Measurements from ENCODE around the gene MEX3A.
A peak's percentile ranks its signal among the peaks of the same experiment; 100 is the strongest.
"Not testable (repeated sequence)": the region's sequence is repeated elsewhere in the genome, so short reads cannot be mapped to it uniquely, and the experiment has no call there.

The MEX3A gene

DNA sequence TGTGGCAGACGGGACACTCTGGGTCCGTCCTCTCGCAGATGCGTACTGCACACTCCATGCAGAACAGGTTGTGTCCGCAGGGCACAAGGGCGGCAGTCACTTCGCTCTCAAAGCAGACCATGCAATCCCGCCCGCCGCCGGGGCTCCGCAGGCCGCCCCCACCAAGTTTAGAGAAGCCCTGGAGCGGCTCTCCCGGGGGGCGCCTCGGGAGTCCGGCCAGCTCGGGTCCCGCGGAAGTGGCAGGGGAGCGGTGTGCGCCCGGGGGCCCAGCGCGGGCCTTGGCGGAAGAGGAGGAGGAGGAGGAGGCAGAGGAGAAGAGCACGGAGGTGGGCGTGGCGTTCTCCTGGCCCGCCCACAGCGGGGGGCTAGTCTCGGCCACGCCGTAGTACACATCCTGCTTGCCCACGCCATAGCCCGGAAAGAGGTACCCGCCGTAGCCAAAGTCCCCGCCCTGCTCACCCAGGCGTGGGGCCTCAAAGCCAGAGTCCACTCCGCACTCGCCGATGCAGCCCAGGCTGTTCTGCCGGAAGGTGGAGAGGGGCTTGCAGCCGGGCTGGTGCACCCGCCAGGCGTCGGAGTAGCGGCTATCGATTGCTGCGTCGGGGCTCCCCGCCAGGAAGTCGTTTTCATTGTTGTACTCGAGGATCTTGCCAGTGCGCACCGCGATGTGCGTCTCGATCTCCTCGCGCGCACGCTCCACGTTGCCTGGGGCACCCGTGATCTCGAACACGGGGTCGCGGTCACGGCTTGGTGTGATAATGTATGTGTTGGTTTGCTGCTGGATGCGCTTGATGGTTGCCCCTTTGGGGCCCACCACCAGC lies 5.4 kb downstream of the MEX3A start:
- DNase-seq = no peak

DNA sequence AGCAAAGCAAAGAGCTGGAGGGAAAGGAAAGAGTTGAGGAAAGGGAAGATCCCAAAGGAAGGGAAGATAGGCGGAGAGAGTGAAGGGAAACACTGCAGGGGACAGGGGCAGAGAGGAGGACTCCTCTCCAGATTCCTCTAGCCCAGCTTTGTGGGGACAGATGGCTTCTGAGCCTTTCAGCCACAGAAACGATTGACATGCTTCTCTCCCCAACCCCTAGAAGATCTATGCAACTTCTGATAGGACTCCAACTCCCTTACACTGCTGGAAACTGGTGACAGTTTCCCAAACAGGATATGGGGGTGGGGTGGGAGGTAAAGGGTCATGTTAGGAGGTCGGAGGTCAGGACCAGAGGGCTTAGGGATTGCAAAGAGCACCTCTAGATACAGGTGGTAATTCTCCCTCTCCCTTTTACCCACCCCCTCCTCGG lies 6.5 kb downstream of the MEX3A start:
- DNase-seq = no peak

DNA sequence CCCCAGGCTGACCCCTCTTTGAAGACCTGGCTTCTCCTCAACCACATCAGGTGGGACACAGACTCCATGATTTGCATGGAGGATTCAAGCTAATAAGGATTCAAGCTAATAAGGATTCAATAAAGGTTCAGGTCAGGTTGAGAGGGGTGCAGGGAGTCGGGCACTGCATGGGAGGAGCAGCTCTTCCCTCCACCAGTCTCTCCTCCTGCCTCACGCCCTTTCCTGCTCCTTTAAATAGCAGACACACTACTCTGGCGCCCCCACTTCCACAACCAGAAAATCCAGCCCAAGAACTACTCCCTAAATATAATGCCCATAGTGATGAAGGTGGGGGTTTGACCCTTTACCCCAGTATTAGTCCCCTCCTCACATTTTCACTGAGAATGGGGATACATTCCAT lies 7.1 kb downstream of the MEX3A start:
- no peak for DNase-seq

DNA sequence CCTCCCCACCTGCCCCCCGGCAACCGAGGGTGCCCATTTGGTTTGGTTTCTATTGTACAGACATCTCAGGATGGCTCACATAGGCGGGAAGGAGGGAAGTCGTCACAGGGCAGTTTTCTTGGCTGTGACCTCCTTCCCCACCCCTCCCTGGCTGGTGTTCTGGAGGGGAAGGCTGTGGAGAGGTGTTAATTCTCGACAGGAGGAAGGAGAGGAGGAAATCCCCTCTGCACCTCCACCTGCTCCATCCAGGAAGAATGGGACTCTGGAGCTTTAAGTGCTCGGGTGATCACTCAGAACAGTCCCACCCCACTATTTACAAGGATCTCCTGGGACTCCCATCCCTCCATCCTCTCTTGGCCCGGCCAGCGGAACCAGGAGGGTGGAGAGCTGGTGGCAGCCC lies 7.6 kb downstream of the MEX3A start:
- DNase-seq = no peak

DNA sequence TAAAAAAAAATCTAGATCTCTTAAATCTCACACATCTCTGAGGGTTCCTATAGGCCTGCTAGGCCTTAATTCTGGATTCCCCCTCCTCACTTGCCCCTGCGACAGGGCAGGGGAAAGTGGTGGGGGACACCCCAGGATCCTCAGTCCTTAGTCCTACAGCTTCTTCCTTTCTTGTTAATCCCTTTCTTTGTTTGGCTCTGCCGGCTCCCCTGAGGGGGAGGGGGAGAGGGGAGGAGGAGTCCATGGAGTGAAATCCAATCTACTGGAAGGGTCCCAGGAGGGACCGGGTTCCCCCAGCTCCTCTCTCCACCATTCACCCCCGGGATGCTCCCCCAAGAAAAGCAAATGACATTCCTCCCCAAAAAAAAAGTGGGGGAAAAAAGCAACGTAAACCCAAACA lies 8.5 kb downstream of the MEX3A start:
- no peak for DNase-seq

DNA sequence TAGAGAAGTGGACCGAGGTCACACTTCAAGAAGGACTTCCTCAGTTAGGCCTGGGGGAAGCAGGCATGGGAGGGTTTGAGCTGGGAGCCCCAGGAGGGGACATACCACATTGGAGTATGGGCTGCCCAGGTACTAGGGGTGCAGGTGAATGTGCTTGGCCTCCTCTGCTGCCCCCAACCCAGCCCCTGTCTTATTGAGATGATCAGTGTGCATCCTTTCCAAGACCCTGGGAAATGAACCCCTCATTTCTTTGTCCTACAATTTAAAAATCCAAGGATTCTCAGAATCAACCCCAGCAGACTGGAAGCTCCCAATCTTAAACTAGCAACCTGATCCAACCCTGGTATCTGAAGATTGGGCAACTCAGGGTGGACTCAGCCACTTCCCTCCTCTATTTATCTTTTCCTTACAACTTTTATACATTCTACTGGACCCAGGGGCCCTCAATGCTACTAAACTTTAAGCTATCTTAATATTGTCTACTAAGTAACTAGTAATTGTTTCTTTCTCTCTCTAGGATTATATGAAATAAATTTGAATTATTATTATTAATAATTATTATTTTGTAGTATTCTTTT lies 9.1 kb downstream of the MEX3A start:
- no peak for DNase-seq

DNA sequence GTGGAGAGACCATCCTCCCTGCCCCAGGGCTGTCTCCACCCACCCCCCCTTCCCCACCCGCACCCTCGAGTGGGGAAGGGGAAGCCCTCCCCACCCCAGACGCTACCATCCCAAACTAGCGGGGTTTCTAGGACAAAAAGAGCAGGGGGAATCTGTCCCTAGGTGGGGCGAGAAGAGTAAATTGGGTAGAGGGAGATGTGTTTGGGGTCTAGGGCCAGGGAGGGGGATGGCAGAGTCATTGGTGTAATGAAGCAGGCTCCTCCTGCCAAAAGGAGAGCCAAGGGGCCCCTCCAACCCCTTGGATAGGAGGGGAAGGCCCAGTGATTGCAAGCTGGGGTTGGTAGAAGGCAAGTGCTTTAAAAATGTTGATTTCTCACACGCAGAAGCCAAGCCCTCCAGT lies 10.0 kb downstream of the MEX3A start:
- no peak for DNase-seq

DNA sequence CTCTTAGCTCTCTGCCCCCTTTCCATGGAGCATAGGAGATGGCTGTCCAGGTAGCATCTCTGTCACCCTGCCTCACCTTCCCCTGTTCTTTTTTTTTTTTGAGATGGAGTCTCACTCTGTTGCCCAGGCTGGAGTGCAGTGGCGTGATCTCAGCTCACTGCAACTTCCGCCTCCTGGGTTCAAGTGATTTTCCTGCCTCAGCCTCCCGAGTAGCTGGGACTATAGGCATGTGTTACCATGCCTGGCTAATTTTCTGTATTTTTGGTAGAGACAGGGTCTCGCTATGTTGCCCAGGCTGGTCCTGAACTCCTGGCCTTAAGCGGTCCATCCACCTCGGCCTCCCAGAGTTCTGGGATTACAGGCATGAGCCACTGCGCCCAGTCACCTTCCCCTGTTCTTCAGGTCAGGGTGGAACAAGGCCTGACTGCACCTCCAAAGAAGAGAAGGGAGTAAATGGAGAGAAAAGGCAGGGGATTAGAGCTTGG lies 10.9 kb downstream of the MEX3A start:
- not testable (repeated sequence) for DNase-seq

DNA sequence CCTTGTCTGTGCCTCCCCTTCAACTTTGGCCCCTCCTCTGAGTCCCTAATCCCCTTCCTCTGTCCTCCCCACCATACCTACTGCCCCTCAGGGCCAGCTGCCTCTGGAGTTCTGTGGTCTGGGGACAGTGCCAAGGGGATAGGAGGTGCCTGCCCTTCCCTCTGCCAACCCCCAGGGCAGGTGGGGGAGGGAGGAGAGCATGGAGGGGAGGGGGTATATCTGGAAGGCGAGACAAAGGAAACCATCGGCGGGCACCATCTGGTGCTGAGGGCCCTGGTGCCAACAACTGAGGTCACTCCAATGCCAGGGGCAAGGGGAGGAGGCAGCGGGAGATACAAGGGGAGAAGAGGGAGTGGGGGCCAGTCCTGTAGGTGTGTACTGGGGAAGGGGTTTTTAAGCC lies 11.7 kb downstream of the MEX3A start:
- DNase-seq = peak; percentile 87

DNA sequence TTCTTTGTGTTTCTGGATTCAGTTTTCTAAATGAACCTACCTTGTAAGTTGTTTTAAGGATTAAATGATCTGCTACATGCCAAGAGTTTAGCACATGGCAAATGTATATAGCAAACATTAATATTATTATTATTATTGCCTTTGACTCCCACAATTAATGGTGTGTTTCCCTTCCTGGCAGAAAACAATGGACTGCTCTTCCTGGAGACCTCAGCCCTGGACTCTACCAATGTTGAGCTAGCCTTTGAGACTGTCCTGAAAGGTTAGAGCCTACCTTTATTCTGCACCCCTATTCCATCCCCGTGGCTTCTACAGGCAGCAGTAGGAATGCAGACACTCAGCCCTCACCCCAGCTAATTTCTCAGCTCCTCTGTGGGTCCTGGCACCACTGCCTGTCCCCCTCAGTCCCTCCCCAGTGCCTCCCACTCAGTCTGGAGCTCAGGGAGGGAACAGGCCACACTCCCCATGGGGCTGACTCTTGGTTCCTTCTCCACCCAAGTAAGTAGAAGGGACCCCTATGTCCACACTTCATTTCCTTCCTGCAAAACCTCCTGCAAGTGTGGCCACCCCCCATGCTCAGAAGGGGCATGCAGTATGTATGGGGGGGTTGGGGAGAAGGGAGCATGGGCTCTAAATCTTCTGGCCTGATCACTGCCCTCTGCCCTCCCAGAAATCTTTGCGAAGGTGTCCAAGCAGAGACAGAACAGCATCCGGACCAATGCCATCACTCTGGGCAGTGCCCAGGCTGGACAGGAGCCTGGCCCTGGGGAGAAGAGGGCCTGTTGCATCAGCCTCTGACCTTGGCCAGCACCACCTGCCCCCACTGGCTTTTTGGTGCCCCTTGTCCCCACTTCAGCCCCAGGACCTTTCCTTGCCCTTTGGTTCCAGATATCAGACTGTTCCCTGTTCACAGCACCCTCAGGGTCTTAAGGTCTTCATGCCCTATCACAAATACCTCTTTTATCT lies 12.5 kb downstream of the MEX3A start:
- no peak for DNase-seq

DNA sequence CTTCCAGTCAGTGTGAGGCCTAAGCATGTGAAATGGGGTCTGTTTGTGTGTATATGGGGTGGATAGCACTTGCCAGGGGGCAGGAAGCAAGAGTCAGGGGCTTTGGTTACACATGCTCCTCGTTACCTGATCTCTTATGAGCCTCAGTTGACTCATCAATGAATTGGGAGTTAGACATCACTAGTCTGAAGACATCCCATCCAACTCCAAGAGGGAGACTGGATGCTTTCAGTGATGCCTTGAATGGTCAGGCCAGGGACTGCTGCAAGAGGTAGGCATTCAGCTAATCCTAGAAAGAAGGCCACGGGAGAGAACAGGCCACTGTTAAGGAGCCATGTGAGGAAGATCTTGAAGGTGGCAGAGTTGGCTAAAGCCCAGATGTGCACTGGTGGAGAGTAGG lies 15.0 kb downstream of the MEX3A start:
- no peak for DNase-seq

DNA sequence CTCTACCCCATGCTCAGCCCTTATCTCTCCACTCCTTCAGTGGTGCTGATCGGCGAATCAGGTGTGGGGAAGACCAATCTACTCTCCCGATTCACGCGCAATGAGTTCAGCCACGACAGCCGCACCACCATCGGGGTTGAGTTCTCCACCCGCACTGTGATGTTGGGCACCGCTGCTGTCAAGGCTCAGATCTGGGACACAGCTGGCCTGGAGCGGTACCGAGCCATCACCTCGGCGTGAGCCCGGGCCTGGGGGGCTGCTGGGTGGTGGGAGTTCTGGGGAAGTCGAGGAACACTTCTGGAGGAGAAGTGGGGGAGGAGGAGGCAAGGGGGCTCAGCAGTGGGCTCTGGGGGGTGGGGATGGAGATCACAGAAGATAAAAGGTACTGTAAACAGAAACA lies 16.4 kb downstream of the MEX3A start:
- DNase-seq = no peak

DNA sequence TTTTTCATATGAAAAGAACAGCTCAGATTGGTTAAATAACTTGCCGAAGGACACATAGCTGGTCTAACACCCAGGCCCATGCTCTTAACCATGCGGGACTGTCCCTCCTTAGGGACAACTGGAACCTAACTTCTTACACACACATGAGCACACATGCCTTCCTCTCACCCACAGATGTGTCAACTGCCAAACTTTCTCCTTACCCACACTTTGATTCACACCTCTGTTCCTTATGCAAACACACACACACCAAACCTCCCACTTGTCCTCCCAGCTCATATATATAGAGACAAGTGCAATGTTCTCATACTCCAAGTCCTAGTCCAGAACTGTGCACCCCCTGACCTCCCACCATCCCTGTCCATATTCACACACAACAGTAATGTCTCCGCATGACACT lies 17.1 kb downstream of the MEX3A start:
- no peak for DNase-seq

DNA sequence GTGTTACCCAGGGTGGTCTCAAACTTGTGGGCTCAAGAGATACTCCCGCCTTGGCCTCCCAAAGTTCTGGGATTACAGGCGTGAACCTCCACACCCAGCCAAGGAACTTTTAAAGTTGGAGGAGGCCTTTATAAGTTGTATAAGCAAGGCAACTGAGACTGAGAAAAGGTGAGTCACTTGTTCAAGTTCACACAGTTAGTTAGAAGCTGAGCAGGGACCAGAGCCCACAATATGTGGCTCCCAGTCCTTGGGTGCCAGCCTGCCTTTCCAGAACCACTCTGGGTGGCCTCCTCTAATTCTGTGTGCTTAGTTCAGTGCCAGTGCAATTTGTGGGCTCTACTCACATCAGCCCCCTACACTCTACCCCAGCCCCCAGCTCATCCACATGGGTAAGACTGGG lies 17.6 kb downstream of the MEX3A start:
- no peak for DNase-seq

DNA sequence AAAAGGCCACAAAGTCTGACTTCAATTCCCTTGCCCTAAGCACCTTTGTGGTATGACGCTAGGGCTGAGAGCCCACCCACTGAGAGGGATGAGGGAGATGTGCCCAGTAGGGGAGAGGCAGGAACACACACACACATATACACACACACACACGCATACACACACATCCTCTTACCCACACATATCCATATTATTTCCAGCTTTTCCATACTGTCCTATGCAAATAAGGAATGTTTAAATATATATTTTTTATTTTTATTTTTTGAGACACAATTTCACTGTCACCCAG lies 18.3 kb downstream of the MEX3A start:
- no peak for DNase-seq

DNA sequence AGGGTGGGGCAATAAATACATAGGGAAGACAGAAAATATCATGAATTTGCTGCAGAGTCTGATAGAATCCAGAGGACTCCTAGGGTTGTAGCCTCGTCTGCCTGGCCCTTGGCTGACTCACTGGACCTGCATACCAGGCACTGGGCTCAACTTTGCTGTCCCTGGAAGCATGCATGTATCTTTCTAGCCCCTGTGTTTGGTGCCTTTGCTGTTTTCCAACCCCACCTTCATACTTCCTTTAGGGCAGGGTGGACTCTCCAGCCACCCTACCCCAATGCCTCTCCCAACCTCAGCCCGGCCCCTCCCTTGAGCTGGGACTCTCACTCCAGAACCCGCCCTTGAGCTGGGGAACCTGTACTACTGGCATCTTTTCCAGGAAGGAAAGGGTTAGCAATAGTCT lies 20.1 kb downstream of the MEX3A start:
- no peak for DNase-seq

DNA sequence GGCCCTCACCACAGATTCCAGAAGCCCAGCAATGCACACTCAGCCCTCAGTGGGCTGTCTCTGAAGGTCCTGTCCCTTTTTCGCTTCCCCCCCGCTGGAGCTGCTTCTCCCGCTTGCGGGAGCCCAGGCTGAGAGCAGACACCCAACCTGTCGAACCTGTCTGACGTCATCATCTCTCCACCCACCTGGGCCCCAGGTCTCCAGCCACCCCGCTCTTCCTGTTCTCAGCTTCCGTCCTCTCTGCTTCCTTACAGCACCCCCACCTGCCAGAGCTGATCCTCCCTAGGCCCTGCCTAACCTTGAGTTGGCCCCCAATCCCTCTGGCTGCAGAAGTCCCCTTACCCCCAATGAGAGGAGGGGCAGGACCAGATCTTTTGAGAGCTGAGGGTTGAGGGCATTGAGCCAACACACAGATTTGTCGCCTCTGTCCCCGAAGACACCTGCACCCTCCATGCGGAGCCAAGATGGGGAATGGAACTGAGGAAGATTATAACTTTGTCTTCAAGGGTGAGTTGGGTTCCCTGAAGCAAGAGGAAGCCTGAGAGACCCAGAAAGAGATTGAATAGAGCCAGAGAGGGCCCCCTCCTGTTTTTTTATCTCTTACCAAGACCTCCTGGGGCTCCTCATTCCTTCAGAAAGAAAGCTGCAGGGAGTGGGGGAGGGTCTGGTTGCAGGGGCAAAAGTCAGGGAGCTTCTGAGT lies 21.2 kb downstream of the MEX3A start, which contains the start of gene RAB25:
Gene RAB25, plus strand, starts transcription at position 224 of the 700 bp plus-strand sequence. Its CDS starts 241 bp downstream, at position 465.
- no peak for DNase-seq

DNA sequence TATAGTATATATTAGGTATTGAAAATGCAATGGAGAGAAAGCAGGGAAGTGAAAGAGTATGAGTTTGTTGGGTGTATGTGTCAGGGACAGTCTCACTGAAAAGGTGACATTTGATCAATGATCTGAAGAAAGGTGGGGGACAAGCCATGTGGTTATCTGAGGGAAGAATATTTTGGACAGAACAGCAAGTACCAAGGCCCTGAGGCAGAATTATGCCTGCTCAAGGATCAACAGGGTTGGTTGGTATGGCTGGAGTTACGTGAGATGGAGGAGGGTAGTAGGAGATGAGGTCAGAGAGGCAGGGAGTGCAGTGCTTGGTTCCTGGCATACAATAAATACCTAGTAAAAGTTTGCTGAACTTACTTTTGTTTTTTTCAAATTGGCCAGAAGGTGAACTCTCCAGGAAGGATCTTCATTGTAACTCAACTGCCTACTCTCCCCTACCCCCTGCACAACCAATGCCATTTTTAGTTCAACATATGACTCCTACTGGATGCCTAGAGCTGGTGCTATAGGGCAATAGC lies 25.9 kb downstream of the MEX3A start:
- no peak for DNase-seq

DNA sequence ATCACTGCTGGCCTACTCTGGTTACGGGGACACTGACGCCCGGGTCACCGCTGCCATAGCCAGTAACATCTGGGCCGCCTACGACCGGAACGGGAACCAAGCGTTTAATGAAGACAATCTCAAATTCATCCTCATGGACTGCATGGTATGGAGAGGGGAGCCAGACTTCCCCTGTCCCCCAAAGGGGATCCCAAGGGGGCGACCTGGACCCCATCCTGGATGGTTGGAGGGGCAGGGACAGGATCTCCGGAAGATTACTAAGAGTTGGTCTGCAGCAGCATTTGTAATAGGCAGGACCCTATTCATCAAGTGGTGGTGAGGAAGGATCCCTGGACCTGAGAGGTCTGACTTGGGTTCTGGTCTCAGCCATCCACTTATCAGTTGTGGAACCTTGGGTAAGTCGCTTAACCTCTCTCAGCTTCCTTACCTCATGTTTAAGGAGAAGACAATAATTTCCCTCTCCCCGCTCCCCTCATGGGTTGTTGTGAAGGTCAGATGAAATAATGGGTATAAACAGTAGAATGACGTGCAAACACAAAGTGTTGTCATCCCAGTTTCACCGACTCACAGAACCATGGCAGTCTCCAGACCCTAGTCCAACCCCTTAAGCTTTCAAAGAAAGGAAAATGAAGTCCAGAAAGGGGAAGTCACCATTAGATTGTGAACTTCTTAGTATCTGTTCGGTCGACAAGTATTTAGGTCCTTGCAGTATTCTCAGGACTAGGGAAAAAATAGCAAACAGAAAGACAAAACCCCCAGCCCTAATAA lies 26.8 kb downstream of the MEX3A start:
- DNase-seq = no peak

DNA sequence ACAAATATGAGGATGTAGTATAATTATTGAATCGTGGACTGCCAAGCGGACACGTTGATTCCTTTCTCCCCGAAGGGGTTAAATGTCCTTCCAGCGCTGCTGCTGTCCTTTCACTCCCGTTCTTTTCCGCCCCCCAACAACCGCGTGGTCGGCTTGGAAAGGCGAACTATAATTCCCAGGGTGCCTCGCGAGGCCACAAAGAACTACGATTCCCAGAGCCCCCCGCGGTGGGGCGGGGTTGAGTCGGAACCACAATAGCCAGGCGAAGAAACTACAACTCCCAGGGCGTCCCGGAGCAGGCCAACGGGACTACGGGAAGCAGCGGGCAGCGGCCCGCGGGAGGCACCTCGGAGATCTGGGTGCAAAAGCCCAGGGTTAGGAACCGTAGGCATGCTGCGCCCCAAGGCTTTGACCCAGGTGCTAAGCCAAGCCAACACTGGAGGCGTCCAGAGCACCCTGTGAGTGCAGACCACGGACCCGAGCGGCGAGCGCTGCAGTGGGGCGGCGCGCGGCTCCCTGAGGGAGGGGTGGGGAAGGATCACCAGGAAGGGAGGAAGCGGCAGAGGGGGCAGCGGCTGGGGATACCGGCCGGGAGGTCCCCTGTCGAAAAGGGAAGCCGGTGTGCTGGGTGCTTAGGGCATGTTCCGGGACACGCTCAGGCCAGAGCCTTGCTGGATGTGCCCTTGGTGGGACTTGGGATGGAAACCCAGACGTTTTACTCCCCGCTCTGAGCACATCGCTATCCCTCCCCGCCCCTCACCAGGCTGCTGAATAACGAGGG lies 27.6 kb downstream of the MEX3A start, which contains the start of gene LAMTOR2:
Gene LAMTOR2, plus strand, starts transcription at position 283 of the 781 bp plus-strand sequence. Its CDS starts 108 bp downstream, at position 391.
- peak; percentile 97 for DNase-seq
